DMS79 treated with DMSO at 0.1 percent for 48 hours (cell line): Measurements from ENCODE around the gene JAGN1.
"Not testable (repeated sequence)": the region's sequence is repeated elsewhere in the genome, so short reads cannot be mapped to it uniquely, and the experiment has no call there.

Experiments used
- DNase-seq: peaks from one replicate; lab custom pipeline; 2025; lab: John Stamatoyannopoulos, UW

The JAGN1 gene

DNA sequence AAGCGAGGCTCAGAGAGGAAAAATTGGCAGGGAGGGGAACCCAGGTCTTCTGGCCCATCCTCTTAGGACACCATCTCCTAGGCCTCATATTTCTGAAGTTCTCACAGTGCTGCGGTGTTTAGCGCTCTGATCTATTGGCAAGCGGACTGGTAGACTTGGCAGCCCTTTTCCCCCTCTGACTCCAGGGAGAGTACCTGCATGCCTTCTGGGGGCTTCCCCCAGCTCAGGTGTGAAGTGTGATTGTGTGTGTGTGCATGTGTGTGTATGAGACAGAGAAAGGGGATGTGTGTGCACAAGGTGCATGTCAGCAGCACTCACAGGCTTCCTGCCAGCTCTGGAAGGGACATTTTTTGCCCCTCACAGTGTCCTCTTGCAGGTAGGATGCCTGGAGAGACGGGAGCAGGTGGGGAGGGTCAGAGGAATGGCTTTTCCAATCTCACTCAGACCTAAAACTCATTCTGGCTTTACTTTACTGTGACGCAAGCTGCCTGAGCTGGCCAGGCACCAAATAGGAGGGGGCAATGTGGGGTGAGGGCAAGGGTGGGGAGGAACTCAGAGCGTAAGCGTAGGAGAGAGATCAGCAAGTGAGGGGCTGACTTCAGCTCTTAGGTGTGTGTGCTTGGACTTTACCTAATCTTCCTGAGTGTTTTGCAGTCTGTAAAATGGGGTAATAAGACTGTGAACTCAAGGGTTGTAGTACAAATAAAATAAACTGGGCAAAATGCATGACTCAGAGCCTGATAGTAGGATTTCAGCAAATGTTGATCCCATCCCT, 8.2 kb downstream of the JAGN1 start:
- no peak for DNase-seq

DNA sequence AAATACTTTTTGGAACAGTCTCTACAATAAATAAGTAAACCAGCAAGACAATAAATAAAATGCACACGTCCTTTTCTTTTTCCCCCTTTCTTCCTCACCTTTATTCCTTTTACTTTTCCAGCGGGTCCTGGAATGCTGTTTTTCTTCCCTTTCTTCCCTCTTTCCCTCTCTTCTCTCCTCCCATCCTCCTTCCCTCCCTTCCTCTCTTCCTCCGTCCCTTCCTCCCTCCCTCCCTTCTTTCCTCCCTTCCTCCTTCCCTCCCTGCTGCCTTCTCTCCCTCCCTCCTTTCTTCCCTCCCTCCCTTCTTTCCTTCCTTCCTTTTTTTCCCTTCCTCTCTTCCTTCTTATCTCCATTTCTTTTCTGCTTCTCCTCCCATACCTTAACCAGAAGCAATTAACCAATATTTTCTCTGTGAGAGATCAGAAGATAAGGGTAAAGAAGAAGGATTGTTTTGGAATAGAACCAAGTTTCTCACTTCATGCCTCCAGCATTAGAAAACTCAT, 8.9 kb downstream of the JAGN1 start:
- no peak for DNase-seq

DNA sequence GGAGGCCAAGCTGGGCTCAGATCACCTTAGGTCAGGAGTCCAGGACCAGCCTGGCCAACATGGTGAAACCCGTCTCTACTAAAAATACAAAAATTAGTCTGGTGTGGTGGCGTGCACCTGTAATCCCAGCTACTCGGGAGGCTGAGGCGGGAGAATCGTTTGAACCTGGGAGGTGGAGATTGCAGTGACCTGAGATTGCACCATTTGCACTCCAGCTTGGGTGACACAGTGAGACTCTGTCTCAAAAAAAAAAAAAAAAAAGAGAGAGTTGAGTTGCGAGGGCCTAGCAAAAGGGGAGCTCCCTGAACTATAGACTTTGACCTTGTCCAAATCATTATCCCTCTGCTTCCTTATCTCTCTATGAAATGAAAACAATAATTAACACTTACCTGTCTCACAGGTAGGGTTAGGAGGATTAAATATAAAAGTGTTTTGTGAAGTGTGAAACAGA, 10.6 kb downstream of the JAGN1 start:
- DNase-seq = not testable (repeated sequence)

DNA sequence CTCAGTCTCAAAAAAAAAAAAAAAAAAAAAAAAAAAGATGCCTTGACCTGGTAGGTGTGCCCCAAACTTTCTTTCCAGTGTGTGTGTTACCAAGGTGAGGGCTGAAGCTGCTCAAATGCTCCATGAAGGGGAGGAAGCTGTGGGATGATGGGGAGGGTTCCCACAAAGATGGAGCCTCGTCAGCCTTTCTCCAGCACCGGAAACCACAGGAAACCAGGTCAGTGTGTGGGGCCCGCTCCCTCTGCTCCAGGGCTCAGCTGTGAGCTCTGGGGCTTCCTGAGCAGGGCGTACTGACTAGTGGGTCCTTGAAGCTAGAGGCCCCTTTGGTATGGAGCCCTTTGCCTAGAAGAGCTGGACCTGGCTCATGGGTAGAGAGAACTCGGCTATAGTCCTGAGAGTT, 11.6 kb downstream of the JAGN1 start:
- DNase-seq = no peak

DNA sequence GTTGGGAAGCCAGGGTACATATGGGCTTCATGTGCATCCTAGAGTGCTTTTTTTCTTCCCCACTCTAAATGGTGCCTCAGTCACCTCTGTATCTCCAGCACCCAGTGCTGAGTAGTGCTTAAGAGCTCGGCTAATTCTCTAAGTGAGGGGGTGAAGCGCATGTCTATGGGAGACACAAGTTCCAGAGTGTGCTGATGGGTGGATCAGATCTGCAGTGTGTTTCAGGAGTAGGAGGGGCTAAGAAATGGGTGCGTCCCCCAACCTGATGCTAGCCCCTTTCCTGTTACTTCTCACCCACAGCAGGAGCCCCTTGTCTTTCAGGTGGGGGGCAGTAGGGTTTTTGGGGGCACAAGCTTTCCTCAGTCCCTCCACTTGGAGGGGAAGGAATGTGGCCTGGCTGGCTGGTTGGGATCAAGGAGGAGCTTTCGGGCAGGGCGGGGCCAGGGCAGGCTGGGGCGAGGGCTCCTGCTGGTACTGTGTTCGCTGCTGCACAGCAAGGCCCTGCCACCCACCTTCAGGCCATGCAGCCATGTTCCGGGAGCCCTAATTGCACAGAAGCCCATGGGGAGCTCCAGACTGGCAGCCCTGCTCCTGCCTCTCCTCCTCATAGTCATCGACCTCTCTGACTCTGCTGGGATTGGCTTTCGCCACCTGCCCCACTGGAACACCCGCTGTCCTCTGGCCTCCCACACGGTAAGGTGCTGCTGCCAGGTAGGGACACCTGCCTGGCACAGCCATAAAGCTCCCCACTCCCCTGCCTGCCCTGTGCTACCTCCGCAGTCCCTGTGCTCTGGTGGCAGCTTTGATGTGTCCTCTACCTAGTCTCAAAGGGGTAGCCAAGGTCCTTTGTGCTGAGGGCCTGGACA, 12.2 kb downstream of the JAGN1 start, which contains the start of gene IL17RE:
IL17RE (plus strand) TSS at position 477 of the 866 bp plus-strand sequence; CDS start at position 562, 85 bp downstream.
- no peak for DNase-seq

DNA sequence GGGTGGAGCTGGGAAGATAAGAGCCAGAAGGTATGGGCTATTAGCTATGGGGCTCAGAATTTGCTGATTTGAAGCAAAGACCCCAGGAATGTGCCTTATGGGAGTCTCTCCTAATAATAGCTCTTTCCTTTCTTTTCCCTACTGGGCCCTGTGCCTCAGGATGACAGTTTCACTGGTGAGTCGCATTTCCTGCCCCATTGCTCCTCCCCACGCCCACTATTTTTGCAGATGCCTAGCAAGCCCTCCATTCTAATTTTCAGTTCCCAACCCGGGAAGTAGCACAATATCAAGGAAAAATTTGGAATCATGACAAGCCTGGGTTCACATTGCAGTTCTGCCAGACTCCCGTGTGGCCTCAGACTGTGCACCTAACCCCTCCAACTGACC, 12.8 kb downstream of the JAGN1 start:
- no peak for DNase-seq

DNA sequence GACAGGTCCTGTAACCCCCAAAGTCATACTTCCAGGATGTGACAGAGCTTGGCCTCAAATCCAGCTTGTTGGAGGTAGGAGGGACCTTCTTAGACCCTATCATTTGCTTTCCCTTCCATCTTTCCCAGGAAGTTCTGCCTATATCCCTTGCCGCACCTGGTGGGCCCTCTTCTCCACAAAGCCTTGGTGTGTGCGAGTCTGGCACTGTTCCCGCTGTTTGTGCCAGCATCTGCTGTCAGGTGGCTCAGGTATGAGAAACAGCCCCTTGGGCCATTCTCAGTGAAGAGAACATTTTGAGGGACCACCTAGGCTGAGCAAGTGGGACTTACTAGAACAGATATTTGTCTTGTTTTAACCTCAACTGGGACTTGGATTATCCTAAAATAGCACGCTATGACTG, 13.5 kb downstream of the JAGN1 start:
- DNase-seq = no peak

DNA sequence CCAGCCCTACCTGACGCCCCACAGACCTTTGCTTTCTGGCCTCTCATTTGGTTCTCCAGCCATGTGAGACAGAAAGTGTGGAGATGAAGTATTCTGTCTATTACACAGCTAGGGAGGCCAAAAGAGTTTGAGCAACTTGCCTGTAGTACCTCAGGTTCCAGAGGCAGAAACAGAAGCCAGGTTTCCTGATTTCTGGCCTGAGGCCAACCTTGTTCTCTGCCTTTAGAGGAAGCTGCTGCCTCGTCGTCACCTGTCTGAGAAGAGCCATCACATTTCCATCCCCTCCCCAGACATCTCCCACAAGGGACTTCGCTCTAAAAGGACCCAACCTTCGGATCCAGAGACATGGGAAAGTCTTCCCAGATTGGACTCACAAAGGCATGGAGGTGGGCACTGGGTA, 16.1 kb downstream of the JAGN1 start:
- DNase-seq = no peak

DNA sequence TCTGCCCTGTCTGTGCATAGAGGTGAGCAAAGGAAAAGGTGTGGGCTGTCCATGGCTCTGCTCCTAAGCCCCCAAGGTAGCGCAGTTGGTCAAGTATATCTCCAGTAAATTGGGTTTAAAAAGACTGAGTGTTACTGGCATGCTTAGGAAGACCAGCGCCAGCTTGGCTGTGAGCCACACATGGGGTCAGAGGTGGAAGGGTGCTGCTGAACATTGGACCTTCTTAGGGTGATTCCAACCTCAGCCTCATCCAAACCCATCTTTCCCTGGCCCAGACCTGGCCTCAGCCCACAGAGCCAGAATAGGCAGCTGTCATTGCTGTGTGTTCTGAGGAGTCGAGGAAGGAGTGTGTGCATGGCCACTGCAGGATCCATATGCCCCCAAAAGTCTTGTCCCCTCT, 17.9 kb downstream of the JAGN1 start:
- no peak for DNase-seq

DNA sequence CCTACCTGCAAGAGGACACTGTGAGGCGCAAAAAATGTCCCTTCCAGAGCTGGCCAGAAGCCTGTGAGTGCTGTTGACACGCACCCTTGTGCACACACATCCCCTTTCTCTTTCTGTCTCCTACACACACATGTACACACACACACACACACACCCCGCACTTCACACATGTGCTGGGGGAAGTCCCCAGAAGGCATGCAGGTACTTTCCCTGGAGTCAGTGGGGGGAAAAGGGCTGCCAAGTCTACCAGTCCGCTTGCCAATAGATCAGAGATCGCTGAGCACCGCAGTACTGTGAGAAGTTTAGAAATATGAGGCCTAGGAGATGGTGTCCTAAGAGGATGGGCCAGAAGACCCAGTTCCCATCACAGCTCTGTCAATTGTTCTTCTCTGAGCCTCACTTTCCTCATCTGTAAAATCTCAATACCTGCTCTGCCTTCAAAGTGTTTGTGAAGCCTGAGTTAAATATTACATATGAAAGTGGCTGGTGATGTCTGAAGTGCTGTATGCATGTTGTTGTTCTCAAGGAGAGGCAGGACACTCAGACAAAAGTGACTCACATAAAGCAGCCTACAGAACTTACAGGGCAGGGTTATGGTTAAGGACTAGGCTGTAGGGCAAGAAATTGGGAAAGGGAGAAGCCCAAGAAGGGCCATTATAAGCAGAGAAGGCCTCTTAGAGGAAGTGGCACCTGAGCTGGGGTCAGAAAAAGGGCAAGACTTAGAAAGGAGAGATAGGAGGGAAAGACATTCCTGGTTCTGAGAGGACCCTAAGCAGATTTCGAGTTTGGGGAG, 19.0 kb downstream of the JAGN1 start:
- no peak for DNase-seq

DNA sequence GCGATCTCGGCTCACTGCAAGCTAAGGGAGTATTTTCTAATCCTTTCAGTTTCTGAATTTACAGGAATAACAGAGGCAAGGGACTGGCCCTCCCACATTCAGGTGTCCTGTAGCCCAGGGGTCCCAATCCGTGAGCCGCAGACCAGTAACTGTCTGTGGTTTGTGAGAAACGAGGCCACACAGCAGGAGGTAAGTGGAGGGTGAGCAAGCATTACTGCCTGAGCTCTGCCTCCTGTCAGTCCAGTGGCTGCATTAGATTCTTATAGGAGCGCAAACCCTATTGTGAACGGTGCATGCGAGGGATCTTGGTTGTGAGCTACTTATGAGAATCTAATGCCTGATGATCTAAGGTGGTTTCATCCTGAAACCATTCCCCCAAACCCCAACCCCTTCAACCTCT, 21.5 kb downstream of the JAGN1 start:
- DNase-seq = no peak

DNA sequence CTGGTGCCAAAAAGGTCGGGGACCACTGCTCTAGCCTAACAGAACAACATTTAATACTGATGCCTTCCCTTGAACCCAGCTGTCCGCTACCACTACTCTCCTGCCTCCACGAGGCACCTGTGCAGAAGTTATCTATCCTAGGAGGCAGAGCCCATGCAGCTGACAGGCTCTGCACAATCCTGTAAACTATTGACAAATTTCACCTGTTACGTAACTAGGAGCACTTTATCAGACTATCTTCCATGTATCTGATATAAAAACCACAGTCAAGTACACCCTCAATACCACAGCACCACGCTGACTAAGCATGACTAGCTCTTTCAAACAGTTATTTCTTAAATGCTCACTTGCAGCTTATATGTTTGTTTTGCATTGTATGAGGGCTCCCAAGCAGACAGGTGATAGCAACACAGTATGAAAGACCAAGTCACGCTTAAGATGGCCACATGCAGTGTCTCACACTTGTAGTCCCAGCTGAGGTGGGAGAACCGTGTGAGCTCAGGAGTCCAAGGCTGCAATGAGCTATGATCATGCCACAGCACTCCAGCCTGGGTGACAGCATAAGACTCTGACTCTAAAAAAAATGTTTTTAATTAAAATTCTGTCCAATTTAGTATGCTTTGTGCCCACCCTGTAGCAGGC, 22.0 kb downstream of the JAGN1 start:
- DNase-seq = peak; percentile 21

DNA sequence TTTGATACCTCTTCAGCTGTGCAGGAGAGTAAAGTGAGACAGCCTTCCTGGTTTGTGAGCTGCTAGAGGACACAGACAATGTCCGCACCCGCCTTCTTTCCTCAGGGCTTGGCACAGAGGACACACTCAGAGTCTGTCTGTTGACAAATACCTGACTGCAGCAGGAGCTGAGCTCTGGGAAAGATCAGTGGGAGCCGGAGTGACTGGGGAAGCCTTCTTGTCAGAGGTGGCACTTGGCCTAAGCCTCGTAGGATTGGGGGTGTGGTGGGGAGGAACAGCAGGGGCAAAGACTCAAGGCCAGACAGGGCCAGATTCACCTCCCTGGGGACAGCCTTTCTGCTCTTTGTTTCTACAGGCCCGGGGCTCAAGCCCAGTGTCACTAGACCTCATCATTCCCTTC, 23.2 kb downstream of the JAGN1 start:
- DNase-seq = no peak

DNA sequence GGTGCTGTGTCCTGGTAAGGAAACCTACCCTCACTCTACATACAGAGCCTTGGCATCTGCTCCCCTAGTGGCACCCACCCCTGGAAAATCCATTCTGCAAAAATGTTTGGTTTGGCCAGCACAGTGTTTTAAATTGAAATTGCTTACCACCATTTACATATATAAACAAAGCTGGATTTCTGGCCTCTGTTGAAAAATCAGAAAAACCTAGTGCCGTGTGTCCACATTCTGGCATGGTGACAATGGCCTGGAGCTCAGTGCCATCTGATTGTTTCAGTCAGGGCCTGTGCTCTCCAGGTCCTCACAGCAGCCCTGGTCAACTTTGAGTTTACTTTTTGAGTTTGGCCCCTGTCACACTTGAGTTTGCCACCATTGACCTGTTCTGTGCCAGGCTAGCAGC, 23.6 kb downstream of the JAGN1 start:
- no peak for DNase-seq

DNA sequence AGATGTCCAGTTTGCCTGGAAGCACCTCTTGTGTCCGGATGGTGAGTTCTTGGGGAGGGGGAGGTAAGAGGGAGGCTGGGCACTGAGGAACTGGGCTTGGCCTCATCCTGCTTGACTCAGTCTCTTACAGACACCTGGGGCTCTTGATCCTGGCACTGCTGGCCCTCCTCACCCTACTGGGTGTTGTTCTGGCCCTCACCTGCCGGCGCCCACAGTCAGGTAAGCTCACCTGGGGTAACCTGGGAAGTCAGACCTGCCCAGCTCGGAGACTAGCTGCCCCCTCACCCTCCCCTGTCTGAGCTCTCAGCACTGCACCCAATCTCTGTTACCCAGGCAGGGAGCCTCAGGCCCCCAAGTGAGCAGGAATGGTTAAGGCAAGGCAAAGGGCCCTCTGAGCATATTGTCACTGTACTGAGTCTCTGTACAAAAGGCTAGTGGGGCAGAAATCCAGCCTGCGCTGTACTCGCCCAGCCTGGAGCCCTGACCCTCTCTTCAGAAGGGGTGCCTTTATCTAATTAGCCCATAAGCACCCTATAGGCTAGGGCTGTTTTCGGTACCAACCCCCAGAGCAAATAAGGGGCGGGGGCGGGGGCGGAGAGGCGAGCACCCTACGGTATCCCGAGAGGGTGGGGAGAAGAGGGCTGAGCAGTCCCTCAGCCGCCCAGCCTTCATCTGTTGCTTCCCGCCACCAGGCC, 24.3 kb downstream of the JAGN1 start:
- no peak for DNase-seq

DNA sequence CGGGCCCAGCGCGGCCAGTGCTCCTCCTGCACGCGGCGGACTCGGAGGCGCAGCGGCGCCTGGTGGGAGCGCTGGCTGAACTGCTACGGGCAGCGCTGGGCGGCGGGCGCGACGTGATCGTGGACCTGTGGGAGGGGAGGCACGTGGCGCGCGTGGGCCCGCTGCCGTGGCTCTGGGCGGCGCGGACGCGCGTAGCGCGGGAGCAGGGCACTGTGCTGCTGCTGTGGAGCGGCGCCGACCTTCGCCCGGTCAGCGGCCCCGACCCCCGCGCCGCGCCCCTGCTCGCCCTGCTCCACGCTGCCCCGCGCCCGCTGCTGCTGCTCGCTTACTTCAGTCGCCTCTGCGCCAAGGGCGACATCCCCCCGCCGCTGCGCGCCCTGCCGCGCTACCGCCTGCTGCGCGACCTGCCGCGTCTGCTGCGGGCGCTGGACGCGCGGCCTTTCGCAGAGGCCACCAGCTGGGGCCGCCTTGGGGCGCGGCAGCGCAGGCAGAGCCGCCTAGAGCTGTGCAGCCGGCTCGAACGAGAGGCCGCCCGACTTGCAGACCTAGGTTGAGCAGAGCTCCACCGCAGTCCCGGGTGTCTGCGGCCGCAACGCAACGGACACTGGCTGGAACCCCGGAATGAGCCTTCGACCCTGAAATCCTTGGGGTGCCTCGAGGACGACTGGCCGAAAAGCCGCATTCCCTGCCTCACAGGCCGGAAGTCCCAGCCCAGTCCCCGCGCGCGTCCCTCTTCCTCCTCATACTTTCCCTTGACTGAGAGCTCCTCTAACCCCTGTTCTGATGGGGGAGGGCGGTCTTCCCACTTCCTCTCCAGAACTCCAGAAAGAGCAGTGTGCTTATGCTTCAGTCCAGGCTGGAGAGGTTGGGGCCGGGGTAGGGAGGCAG, 25.1 kb downstream of the JAGN1 start:
- DNase-seq = peak; percentile 19

DNA sequence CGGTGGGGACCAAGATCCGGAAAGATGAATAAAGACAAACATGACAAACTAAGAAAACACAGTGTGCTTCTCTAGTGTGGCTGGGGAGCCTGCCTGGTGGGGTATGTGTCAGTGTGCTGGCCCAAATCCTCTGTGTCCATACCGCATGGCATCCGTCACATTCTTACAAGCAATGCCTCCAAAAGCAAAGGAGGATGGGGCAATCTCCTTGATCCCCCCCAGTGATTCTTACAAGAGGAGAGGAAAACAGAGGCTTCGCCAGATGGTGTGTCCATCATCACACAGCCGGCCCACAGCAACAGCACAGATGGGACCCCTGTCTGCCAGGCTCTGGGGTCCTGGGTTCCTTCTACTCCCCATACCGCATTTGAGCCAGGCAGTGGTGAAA, 25.9 kb downstream of the JAGN1 start:
- no peak for DNase-seq

DNA sequence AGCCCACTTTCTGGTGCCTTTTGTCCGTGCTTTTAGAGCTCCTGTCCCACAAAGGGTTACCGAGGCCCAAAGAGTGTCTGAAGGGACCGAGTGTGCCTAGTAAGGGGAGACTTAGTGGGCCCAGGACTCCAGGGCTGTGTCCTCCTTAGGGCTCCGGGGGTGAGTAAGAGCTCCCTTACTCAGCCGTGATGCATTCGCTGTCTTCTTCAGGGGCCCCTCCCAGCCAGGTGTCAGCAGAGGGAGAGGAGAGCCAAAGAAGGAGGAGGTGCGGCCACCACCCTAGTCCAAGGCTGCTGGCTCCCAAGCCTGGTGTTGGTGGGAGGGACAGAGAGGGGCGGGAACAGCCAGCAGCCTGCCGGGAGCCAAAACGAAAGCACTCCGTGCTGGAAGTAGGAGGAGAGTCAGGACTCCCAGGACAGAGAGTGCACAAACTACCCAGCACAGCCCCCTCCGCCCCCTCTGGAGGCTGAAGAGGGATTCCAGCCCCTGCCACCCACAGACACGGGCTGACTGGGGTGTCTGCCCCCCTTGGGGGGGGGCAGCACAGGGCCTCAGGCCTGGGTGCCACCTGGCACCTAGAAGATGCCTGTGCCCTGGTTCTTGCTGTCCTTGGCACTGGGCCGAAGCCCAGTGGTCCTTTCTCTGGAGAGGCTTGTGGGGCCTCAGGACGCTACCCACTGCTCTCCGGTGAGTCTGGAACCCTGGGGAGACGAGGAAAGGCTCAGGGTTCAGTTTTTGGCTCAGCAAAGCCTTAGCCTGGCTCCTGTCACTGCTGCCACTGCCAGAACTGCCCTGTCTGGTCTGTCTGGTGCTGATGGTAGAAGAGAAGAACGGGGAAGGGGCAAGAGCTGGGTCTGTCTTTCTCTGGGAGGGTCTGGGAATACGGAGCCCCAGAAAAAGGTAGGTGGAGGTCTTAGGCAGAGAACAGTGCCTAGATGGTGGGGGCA, 26.6 kb downstream of the JAGN1 start, which contains the start of gene IL17RC:
IL17RC (plus strand) TSS at position 365 of the 947 bp plus-strand sequence; CDS start at position 583, 218 bp downstream.
- DNase-seq = peak; percentile 60

DNA sequence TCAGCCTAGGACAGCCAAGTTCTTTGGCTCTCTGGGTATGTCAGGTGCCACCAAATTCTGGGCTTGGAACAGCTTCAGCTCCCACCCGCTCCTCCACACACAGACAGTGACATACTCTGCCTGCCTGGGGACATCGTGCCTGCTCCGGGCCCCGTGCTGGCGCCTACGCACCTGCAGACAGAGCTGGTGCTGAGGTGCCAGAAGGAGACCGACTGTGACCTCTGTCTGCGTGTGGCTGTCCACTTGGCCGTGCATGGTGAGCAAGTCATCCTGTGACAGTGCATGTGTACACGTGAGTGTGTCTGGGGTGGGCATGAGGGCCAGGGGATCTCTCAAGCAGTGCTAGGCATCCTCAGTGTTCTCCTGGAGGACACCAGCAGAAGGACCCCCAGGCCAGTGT, 27.4 kb downstream of the JAGN1 start:
- no peak for DNase-seq
